ENCODE results near the gene CLTC. TPM values are rescaled to one million over a fixed set of nuclear protein-coding genes. Genes with fewer than 3 reads are reported as not detected.

The CLTC gene
- polyA plus RNA-seq, 2 of the 4 experiments (the other 2 are of a cell fraction), result 183 to 360 TPM

DNA sequence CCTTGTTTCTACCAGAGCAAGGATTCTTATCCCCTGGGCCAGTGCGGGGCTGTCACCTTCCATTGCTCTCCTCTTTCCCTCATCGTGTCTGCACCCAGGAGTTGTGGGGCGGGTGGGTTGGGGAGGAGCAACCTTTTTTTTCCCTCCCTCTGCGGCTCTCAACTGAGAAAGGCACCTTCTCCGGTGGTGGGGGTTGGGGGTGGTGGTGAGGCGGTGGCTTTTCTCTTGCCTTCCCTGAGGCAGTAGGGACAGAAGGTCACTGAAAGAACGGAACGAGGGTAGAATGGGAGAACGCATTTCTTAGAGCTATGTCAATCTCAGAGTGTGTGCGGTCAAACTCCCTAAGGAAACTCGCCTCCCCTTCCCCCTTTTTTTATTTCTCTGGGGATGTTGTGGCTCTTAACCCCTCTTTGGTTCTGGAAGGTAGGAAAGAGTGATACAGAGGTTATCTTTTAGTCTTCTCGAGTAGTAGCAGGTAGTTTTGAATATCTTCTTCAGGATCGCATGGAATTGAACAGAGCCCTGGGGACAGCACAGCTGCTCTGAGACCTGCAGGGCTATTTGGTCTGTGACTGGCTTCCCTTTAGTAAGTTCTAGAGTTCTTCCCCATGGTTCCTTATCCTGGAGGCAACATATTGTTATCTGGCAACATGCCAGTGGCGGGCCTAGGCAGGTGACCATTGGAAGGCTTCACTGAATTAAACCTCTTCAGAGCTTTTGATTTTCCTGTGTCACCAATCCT lies 994 bp downstream of the CLTC start:
- H3K4me3 ChIP-seq, result peak overlapping the region; percentile 93
- FAIRE-seq (no peak), DNase-seq (ENCODE audit: low read depth in 1 of 2, low spot score in 1 of 2) (peak; percentile 60 to 73), ATAC-seq (peak; percentile 35 to 45; a peak in 4 of 6 replicates)
- no peaks in the 10 kb centered on the region for H3K9me3 ChIP-seq
- ChIA-PET POLR2A (interaction anchor here (1.1 to 4.1 kb wide), 4 partner anchors 14 to 466 kb away, joined by 3 to 38 read pairs (median 9); partner anchors contain the start of genes PTRH2, SKA2 and VMP1), CTCF (interaction anchor here (1.3 to 1.4 kb wide), 2 partner anchors 23 to 310 kb away, joined by 3 read pairs; no protein-coding TSS in a partner anchor)
- peaks cover 49% of the 10 kb centered on the region for H3K4me1 ChIP-seq
- WGBS (ENCODE audit: missing lambda C conversion rate), result 2% methylated on average over 14 of the region's 14 CpGs
- TF ChIP-seq HOXA7 (CRISPR knock-in tag; IDR thresholded peaks at IDR 0.05) (peak; percentile 74; the same call in 1 of the 2 replicates), TFCP2L1 (CRISPR knock-in tag; IDR thresholded peaks at IDR 0.05) (0 out of 2 replicates have a peak, but pooled peaks have one; percentile 18), CBX2 (IDR thresholded peaks at IDR 0.05; ENCODE audit: borderline replicate concordance, low read depth) (no peak)
- H3K4me2 ChIP-seq, result peak overlapping the region; percentile 87
- H3K27ac ChIP-seq, result peak overlapping the region; percentile 97 to 98

GRCh38 chr17:59621771-59622170 lies 2.1 kb downstream of the CLTC start:
- WGBS (ENCODE audit: missing lambda C conversion rate), result 21% methylated on average over 4 of the region's 4 CpGs
- ChIA-PET CTCF (interaction anchor here (1.3 kb wide), 1 partner anchor 311 kb away, joined by 3 read pairs; no protein-coding TSS in a partner anchor), POLR2A (no interaction called here)
- peak overlapping the region in 1 of 2 experiments; percentile 29; a peak in 1 of 6 replicates for H3K27ac ChIP-seq
- TF ChIP-seq RFX5 (IDR thresholded peaks at IDR 0.05) (no peak), HOXA7 (CRISPR knock-in tag; IDR thresholded peaks at IDR 0.05) (peak; percentile 84; the same call in 1 of the 2 replicates)
- DNase-seq (ENCODE audit: low read depth in 1 of 2, low spot score in 1 of 2) (no peak), ATAC-seq (no peak), FAIRE-seq (no peak)
- no peaks in the 10 kb centered on the region for H3K9me3 ChIP-seq
- peak overlapping the region; percentile 87 for H3K4me2 ChIP-seq
- H3K4me3 ChIP-seq, result peak overlapping the region; percentile 93
- peaks cover 59% of the 10 kb centered on the region for H3K4me1 ChIP-seq

GRCh38 chr17:59623151-59623550 lies 3.5 kb downstream of the CLTC start:
- CTCF ChIA-PET, result interaction anchor here (1.1 to 1.6 kb wide), 2 partner anchors 14 to 123 kb away, joined by 3 to 4 read pairs; no protein-coding TSS in a partner anchor
- Histone ChIP-seq H3K4me1 (peaks cover 62% of the 10 kb centered on the region), H3K27ac (no peak overlapping the region), H3K9me3 (no peaks in the 10 kb centered on the region), H3K4me2 (peak overlapping the region; percentile 87), H3K4me3 (peak overlapping the region; percentile 93; the same call in 2 of the 3 replicates)
- ATAC-seq (no peak), FAIRE-seq (no peak), DNase-seq (ENCODE audit: low read depth in 1 of 2, low spot score in 1 of 2) (no peak)
- no peak for TF ChIP-seq ELK1 (IDR thresholded peaks at IDR 0.05; ENCODE audit: low read depth, low read length)
- TF ChIP-seq HOXB5 (CRISPR knock-in tag; IDR thresholded peaks at IDR 0.05), result no peak
- no peak for TF ChIP-seq MAZ (IDR thresholded peaks at IDR 0.05; ENCODE audit: borderline replicate concordance, low read depth, low read length)
- POLR2A ChIA-PET, result no interaction called here
- WGBS (ENCODE audit: missing lambda C conversion rate), result 60% methylated on average over 2 of the region's 2 CpGs

GRCh38 chr17:59626756-59627155 lies 7.1 kb downstream of the CLTC start:
- Histone ChIP-seq H3K4me2 (peak overlapping the region; percentile 34; the same call in 2 of the 3 replicates), H3K4me1 (peaks cover 63% of the 10 kb centered on the region), H3K27ac (no peak overlapping the region), H3K4me3 (no peak overlapping the region), H3K9me3 (no peaks in the 10 kb centered on the region)
- no peak for DNase-seq (ENCODE audit: low read depth in 1 of 2, low spot score in 1 of 2)
- FAIRE-seq, result no peak
- TF ChIP-seq POLR2A (IDR thresholded peaks at IDR 0.05; ENCODE audit: low read length) (no peak), HOXA7 (CRISPR knock-in tag; IDR thresholded peaks at IDR 0.05) (no peak), SMC3 (IDR thresholded peaks at IDR 0.05) (no peak), ZNF302 (CRISPR knock-in tag; IDR thresholded peaks at IDR 0.05) (no peak), KDM5A (IDR thresholded peaks at IDR 0.05) (no peak), HOXB5 (CRISPR knock-in tag; IDR thresholded peaks at IDR 0.05) (no peak)
- TF ChIP-seq, protein P1, sequence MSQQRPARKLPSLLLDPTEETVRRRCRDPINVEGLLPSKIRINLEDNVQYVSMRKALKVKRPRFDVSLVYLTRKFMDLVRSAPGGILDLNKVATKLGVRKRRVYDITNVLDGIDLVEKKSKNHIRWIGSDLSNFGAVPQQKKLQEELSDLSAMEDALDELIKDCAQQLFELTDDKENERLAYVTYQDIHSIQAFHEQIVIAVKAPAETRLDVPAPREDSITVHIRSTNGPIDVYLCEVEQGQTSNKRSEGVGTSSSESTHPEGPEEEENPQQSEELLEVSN (IDR thresholded peaks at IDR 0.05; ENCODE audit: borderline replicate concordance, low read depth), result no peak
- ChIA-PET CTCF (interaction anchor here (1.3 to 1.4 kb wide), 2 partner anchors 10 to 12 kb away, joined by 3 read pairs; no protein-coding TSS in a partner anchor), POLR2A (no interaction called here)
- 91% methylated on average over 5 of the region's 5 CpGs for whole genome bisulfite sequencing (ENCODE audit: missing lambda C conversion rate)
- no peak for ATAC-seq

GRCh38 chr17:59627274-59627673 lies 7.6 kb downstream of the CLTC start:
- DNase-seq (ENCODE audit: low read depth in 1 of 2, low spot score in 1 of 2) (no peak), FAIRE-seq (no peak), ATAC-seq (no peak)
- POLR2A ChIA-PET, result no interaction called here
- no peaks in the 10 kb centered on the region for H3K9me3 ChIP-seq
- peak overlapping the region; percentile 34 for H3K4me2 ChIP-seq
- CTCF ChIA-PET, result interaction anchor here (1.3 to 1.4 kb wide), 2 partner anchors 10 to 11 kb away, joined by 3 read pairs; no protein-coding TSS in a partner anchor
- no peak overlapping the region for H3K4me3 ChIP-seq
- peaks cover 58% of the 10 kb centered on the region for H3K4me1 ChIP-seq
- 57% methylated on average over 3 of the region's 3 CpGs for WGBS (ENCODE audit: missing lambda C conversion rate)
- H3K27ac ChIP-seq, result no peak overlapping the region
- TF ChIP-seq SMC3 (IDR thresholded peaks at IDR 0.05), result no peak
- TF ChIP-seq, protein P1 (IDR thresholded peaks at IDR 0.05; ENCODE audit: borderline replicate concordance, low read depth), result no peak
- no peak for TF ChIP-seq FOSB (CRISPR knock-in tag; IDR thresholded peaks at IDR 0.05)
- no peak for TF ChIP-seq KDM5A (IDR thresholded peaks at IDR 0.05)
- no peak for TF ChIP-seq MAFK (IDR thresholded peaks at IDR 0.05; ENCODE audit: partially characterized antibody)
- TF ChIP-seq HOXA7 (CRISPR knock-in tag; IDR thresholded peaks at IDR 0.05), result no peak
- no peak for TF ChIP-seq RCOR1 (IDR thresholded peaks at IDR 0.05; ENCODE audit: low read depth, low read length)
- no peak for TF ChIP-seq SREBF2 (IDR thresholded peaks at IDR 0.05)
- no peak for TF ChIP-seq USF2 (IDR thresholded peaks at IDR 0.05)
- TF ChIP-seq, protein P2, sequence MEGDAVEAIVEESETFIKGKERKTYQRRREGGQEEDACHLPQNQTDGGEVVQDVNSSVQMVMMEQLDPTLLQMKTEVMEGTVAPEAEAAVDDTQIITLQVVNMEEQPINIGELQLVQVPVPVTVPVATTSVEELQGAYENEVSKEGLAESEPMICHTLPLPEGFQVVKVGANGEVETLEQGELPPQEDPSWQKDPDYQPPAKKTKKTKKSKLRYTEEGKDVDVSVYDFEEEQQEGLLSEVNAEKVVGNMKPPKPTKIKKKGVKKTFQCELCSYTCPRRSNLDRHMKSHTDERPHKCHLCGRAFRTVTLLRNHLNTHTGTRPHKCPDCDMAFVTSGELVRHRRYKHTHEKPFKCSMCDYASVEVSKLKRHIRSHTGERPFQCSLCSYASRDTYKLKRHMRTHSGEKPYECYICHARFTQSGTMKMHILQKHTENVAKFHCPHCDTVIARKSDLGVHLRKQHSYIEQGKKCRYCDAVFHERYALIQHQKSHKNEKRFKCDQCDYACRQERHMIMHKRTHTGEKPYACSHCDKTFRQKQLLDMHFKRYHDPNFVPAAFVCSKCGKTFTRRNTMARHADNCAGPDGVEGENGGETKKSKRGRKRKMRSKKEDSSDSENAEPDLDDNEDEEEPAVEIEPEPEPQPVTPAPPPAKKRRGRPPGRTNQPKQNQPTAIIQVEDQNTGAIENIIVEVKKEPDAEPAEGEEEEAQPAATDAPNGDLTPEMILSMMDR (IDR thresholded peaks at IDR 0.05), result no peak
